ENCODE results near the gene TFPI. TPM values are rescaled to one million over a fixed set of nuclear protein-coding genes. Genes with fewer than 3 reads are reported as not detected.

Gene TFPI
- total and polyA plus RNA-seq, 2 of the 8 experiments (the other 6 are each of a cell fraction or from before 2014, with no cell fraction given), result 2.0 to 7.1 TPM

DNA sequence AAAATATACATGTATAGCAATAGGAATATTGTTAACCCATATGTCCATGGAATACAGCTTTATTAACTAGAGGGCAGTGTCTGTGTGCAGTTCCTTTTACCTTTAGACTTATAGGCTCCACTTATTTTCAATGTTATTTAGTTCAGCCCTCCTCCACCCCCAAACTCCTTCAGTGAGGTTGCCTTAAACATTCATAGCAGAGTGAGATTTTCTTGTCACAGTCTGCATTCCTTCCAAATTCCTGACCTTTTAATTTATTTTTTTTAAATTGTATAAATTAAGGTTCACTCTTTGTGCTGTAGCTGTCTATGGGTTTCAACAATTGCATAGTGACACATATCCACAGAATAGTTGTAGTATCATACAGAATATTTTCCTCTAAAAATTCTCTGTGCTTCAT, 30.9 kb downstream of the TFPI start:
- Histone ChIP-seq H3K23me2 (ENCODE audit: low read depth, low read length) (no peaks in the 10 kb centered on the region), H2BK5ac (ENCODE audit: low read depth, low read length) (no peak overlapping the region), H3K79me2 (ENCODE audit: control insufficient read depth in 1 of 2, insufficient read depth in 2 of 2, low read length in 2 of 2) (no peaks in the 10 kb centered on the region), H4K91ac (replicated peaks; ENCODE audit: insufficient read length, low read length) (no peak overlapping the region), H3K18ac (ENCODE audit: extremely low read depth, low read length) (no peak overlapping the region), H3K79me1 (ENCODE audit: low read depth, low read length) (no peaks in the 10 kb centered on the region), H3K4me1 (replicated peaks in 1 of 4; ENCODE audit: control insufficient read depth in 3 of 4, insufficient read depth in 4 of 4, low read length in 3 of 4) (peaks cover 0 to 6% (median 3%) of the 10 kb centered on the region in 4 experiments; a peak in 3 of 7 replicates), H4K5ac (ENCODE audit: insufficient read length, low read depth, low read length) (no peak overlapping the region), H3K9me3 (ENCODE audit: insufficient read depth in 2 of 2, low read depth in 1 of 2, low read length in 1 of 2) (no peaks in the 10 kb centered on the region; a peak in 1 of 4 replicates), H4K8ac (ENCODE audit: extremely low read depth, insufficient read depth, low read length) (no peak overlapping the region), H2AK5ac (ENCODE audit: low read depth, low read length) (no peak overlapping the region), H3K27ac (ENCODE audit: low read depth, low read length) (no peak overlapping the region), H3K23ac (ENCODE audit: insufficient read length) (no peak overlapping the region), H3K9ac (replicated peaks in 1 of 4; ENCODE audit: extremely low read depth in 1 of 4, low read depth in 3 of 4, low read length in 3 of 4) (no peak overlapping the region), H3K4ac (replicated peaks; ENCODE audit: insufficient read length, low read depth, low read length) (no peak overlapping the region), H3K56ac (replicated peaks; ENCODE audit: insufficient read length, low read depth, low read length) (no peak overlapping the region), H3K36me3 (ENCODE audit: control insufficient read depth in 2 of 4, insufficient read depth in 4 of 4, low read length in 3 of 4) (no peaks in the 10 kb centered on the region; a peak in 1 of 8 replicates), H3K14ac (ENCODE audit: insufficient read length) (no peak overlapping the region), H2AFZ (ENCODE audit: low read length) (no peak overlapping the region), H3K4me2 (ENCODE audit: insufficient read depth in 1 of 2, low read depth in 2 of 2, low read length in 2 of 2) (no peak overlapping the region), H2BK15ac (ENCODE audit: low read length) (no peak overlapping the region), H2BK120ac (replicated peaks; ENCODE audit: low read depth, low read length) (no peak overlapping the region), H3K4me3 (ENCODE audit: extremely low read depth in 1 of 4, insufficient read depth in 2 of 4, low read depth in 3 of 4, low read length in 4 of 4) (no peak overlapping the region), H2BK20ac (ENCODE audit: low read length) (no peak overlapping the region), H2BK12ac (ENCODE audit: low read depth, low read length) (no peak overlapping the region), H3K27me3 (replicated peaks in 1 of 4; ENCODE audit: control insufficient read depth in 3 of 4, extremely low read depth in 1 of 4, insufficient read depth in 3 of 4, low read length in 3 of 4) (no peaks in the 10 kb centered on the region), H4K20me1 (replicated peaks in 1 of 2; ENCODE audit: control insufficient read depth in 1 of 2, insufficient read depth in 2 of 2, low read length in 2 of 2) (no peaks in the 10 kb centered on the region)
- DNase-seq (ENCODE audit: low read depth in 1 of 2, low spot score in 2 of 2) (no peak), FAIRE-seq (no peak)
- CTCF ChIA-PET (ENCODE audit: partially characterized antibody), result interaction anchor here (0.6 kb wide), 1 partner anchor 22 kb away, joined by 3 read pairs; no protein-coding TSS in a partner anchor
- POLR2A ChIA-PET (ENCODE audit: partially characterized antibody), result no interaction called here
- TF ChIP-seq CREB1 (IDR thresholded peaks at IDR 0.05), result no peak
- TF ChIP-seq SP4 (IDR thresholded peaks at IDR 0.05; ENCODE audit: low read length), result no peak
- no peak for TF ChIP-seq RFX5 (IDR thresholded peaks at IDR 0.05; ENCODE audit: borderline replicate concordance, low read depth, low read length)
- no peak for TF ChIP-seq ZNF274 (IDR thresholded peaks at IDR 0.05; ENCODE audit: borderline replicate concordance, extremely low read depth, low read length)
